HG02943 (cell line): ENCODE measurements around the gene ELMOD3.
"Not testable (repeated sequence)": the region's sequence is repeated elsewhere in the genome, so short reads cannot be mapped to it uniquely, and the experiment has no call there.

Experiments used
- ATAC-seq: cut with Tn5 transposase; IDR thresholded peaks from one replicate; pipeline ENCODE4 v1.9.1; 2021; ENCODE audit warnings: mild to moderate bottlenecking, low read depth, moderate library complexity; ENCODE audit not compliant: unreplicated experiment

The ELMOD3 gene

GRCh38 chr2:85367180-85367579 is 12.6 kb downstream of the ELMOD3 start:
- no peak for ATAC-seq

- no peak for ATAC-seq
Measured at GRCh38 chr2:85368921-85369320, 14.4 kb downstream of the ELMOD3 start.

GRCh38 chr2:85369500-85369899 is 14.9 kb downstream of the ELMOD3 start:
- no peak for ATAC-seq

GRCh38 chr2:85371045-85371444 is 16.5 kb downstream of the ELMOD3 start:
- ATAC-seq = no peak

- no peak for ATAC-seq
Measured at GRCh38 chr2:85376291-85377065, 21.9 kb downstream of the ELMOD3 start.

- no peak for ATAC-seq
Measured at GRCh38 chr2:85377083-85377482, 22.5 kb downstream of the ELMOD3 start.

GRCh38 chr2:85378257-85378656 is 23.7 kb downstream of the ELMOD3 start:
- no peak for ATAC-seq

- no peak for ATAC-seq
Measured at GRCh38 chr2:85380048-85380447, 25.5 kb downstream of the ELMOD3 start.

GRCh38 chr2:85383151-85383550 is 28.6 kb downstream of the ELMOD3 start:
- not testable (repeated sequence) for ATAC-seq

GRCh38 chr2:85383850-85384249 is 29.3 kb downstream of the ELMOD3 start:
- ATAC-seq = no peak

GRCh38 chr2:85385746-85386145 is 31.2 kb downstream of the ELMOD3 start:
- no peak for ATAC-seq

- ATAC-seq = no peak
Measured at GRCh38 chr2:85387754-85388153, 33.2 kb downstream of the ELMOD3 start.

GRCh38 chr2:85388878-85389538 is 34.4 kb downstream of the ELMOD3 start:
- no peak for ATAC-seq

- no peak for ATAC-seq
Measured at GRCh38 chr2:85390941-85391669, 36.5 kb downstream of the ELMOD3 start.

- ATAC-seq = no peak
Measured at GRCh38 chr2:85393836-85394235, 39.3 kb downstream of the ELMOD3 start.

- ATAC-seq = no peak
Measured at GRCh38 chr2:85394261-85394681, 39.7 kb downstream of the ELMOD3 start.

GRCh38 chr2:85394976-85395375 is 40.4 kb downstream of the ELMOD3 start:
- no peak for ATAC-seq

GRCh38 chr2:85395912-85396475 is 41.4 kb downstream of the ELMOD3 start:
- no peak for ATAC-seq

- ATAC-seq = no peak
Measured at GRCh38 chr2:85396531-85397470, 42.2 kb downstream of the ELMOD3 start.

GRCh38 chr2:85397925-85398331 is 43.4 kb downstream of the ELMOD3 start:
- ATAC-seq = no peak
